Measurements from ENCODE around the gene RTCA. TPM values are rescaled to one million over a fixed set of nuclear protein-coding genes. Genes with fewer than 3 reads are reported as not detected.

The RTCA gene
- total RNA-seq, 1 donor from 2014 or later, result 40.7 TPM

GRCh38 chr1:100277866-100278265 lies 11.8 kb downstream of the RTCA start:
- H3K4me3 Mint-ChIP-seq (ENCODE audit: unreplicated experiment), result no peak overlapping the region
- no peak for TF ChIP-seq CTCF (IDR thresholded peaks at IDR 0.05)
- DNase-seq (ENCODE audit: low spot score), result no peak
- H3K36me3 Mint-ChIP-seq (ENCODE audit: low read depth), result peaks cover 37% of the 10 kb centered on the region
- H3K27me3 Mint-ChIP-seq (ENCODE audit: low read depth), result no peaks in the 10 kb centered on the region
- no peaks in the 10 kb centered on the region for H3K4me1 Mint-ChIP-seq (ENCODE audit: low read depth)
- H3K9me3 Mint-ChIP-seq (ENCODE audit: low read depth), result no peaks in the 10 kb centered on the region
- no peak overlapping the region for H3K27ac Mint-ChIP-seq (ENCODE audit: unreplicated experiment)

- H3K4me1 Mint-ChIP-seq (ENCODE audit: low read depth), result no peaks in the 10 kb centered on the region
- no peak for DNase-seq (ENCODE audit: low spot score)
- H3K27me3 Mint-ChIP-seq (ENCODE audit: low read depth), result no peaks in the 10 kb centered on the region
- TF ChIP-seq CTCF (IDR thresholded peaks at IDR 0.05), result no peak
- no peak overlapping the region for H3K27ac Mint-ChIP-seq (ENCODE audit: unreplicated experiment)
- no peak overlapping the region for H3K4me3 Mint-ChIP-seq (ENCODE audit: unreplicated experiment)
- peaks cover 32% of the 10 kb centered on the region for H3K36me3 Mint-ChIP-seq (ENCODE audit: low read depth)
- no peaks in the 10 kb centered on the region for H3K9me3 Mint-ChIP-seq (ENCODE audit: low read depth)
Observed at GRCh38 chr1:100279358-100279923, 13.4 kb downstream of the RTCA start.

GRCh38 chr1:100279954-100280682 lies 14.1 kb downstream of the RTCA start:
- no peaks in the 10 kb centered on the region for H3K4me1 Mint-ChIP-seq (ENCODE audit: low read depth)
- no peaks in the 10 kb centered on the region for H3K27me3 Mint-ChIP-seq (ENCODE audit: low read depth)
- H3K27ac Mint-ChIP-seq (ENCODE audit: unreplicated experiment), result no peak overlapping the region
- H3K9me3 Mint-ChIP-seq (ENCODE audit: low read depth), result no peaks in the 10 kb centered on the region
- TF ChIP-seq CTCF (IDR thresholded peaks at IDR 0.05), result no peak
- H3K4me3 Mint-ChIP-seq (ENCODE audit: unreplicated experiment), result no peak overlapping the region
- H3K36me3 Mint-ChIP-seq (ENCODE audit: low read depth), result peaks cover 31% of the 10 kb centered on the region
- DNase-seq (ENCODE audit: low spot score), result no peak

GRCh38 chr1:100284591-100284990 lies 18.6 kb downstream of the RTCA start:
- Mint-ChIP-seq H3K36me3 (ENCODE audit: low read depth) (peaks cover 19% of the 10 kb centered on the region), H3K9me3 (ENCODE audit: low read depth) (no peaks in the 10 kb centered on the region), H3K4me1 (ENCODE audit: low read depth) (no peaks in the 10 kb centered on the region), H3K4me3 (ENCODE audit: unreplicated experiment) (no peak overlapping the region), H3K27me3 (ENCODE audit: low read depth) (no peaks in the 10 kb centered on the region), H3K27ac (ENCODE audit: unreplicated experiment) (no peak overlapping the region)
- TF ChIP-seq CTCF (IDR thresholded peaks at IDR 0.05), result no peak
- DNase-seq (ENCODE audit: low spot score), result no peak

- Mint-ChIP-seq H3K36me3 (ENCODE audit: low read depth) (peaks cover 23% of the 10 kb centered on the region), H3K9me3 (ENCODE audit: low read depth) (no peaks in the 10 kb centered on the region), H3K4me3 (ENCODE audit: unreplicated experiment) (no peak overlapping the region), H3K27ac (ENCODE audit: unreplicated experiment) (no peak overlapping the region), H3K27me3 (ENCODE audit: low read depth) (no peaks in the 10 kb centered on the region), H3K4me1 (ENCODE audit: low read depth) (no peaks in the 10 kb centered on the region)
- TF ChIP-seq CTCF (IDR thresholded peaks at IDR 0.05), result no peak
- no peak for DNase-seq (ENCODE audit: low spot score)
Observed at GRCh38 chr1:100287162-100287561, 21.1 kb downstream of the RTCA start.
